Measurements from ENCODE around the gene SESN1. TPM values are rescaled to one million over a fixed set of nuclear protein-coding genes. Genes with fewer than 3 reads are reported as not detected.
"Not testable (repeated sequence)": the region's sequence is repeated elsewhere in the genome, so short reads cannot be mapped to it uniquely, and the experiment has no call there.

SESN1 gene
- polyA plus RNA-seq, 10 donors = 35.0 to 66.4 (median 52.8) TPM

DNA sequence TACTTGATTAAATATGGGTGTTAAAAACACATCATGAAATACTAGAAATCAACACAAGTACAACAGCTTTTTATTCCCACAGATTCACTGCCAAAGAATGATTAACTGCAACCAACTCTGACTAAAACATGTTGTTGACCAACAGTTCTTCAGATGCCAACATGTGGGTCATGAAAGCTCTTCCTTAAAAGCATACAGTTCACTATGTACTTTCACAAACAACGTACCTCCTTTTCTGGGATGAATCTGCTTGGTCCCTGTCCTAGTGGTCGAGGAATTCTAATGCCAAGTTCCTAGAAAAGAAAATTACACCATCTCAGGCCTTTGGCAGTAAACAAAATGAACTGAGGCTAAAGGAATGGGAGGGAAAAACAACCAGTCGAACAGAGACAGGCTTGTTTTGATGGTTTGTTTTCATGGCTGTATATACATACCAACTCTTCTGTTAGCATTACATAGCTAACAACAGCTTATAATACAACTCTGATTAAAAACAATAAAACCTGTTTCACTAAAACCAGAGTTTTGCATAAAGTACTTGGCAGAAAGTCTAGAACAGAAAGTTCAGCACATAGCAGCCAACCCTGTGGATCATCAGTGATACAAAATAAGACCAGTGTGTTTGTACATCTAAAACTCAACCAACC lies 92.5 kb downstream of the SESN1 start:
- peak; percentile 39 to 69 (median 45) for DNase-seq

DNA sequence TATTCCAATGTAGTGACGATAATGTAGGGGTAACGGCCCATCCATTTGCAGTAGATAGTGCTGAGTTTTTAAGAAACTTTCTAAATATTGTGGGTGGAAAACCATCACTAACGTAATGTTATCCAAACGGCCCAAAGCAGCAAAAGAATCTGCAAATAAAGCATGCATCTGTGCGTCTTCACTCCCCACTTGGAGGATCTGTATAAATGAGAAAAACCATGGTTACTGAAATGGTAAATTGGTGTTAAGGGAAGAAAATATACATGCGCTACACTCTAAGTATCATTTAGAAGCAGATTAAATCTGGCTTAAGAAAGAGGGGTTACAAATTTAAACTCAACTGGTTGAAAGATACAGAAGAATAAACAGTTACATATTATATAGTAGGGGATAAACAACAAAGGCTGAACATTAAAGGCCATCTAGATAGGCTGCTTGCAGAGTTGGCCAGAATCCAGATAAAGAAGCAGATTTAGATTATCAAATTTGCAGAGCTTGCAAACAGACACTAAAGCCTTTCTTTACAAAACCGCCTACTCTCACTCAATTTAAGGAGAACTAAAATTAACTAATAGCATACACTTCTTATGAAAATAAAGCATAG lies 93.3 kb downstream of the SESN1 start:
- peak in 1 of 3 donors; percentile 33 for DNase-seq

DNA sequence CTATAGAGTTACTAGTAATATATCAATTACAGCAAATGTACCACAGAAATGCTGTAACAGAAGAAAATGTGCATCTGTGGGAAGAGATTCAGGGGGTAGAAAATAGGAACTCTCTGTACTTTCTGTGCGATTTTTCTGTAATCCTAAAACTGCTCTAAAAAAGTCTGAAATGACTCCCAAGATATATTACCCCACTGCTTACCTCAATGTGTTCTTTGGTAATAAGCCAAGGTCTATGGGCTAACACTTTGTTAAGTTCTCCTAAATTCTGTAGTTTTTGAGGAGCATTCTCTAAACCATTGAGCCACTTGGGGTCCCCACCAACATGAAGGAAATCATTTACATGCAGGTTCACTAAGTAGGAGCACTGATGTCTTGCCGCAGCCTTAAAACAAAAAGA lies 94.4 kb downstream of the SESN1 start:
- DNase-seq = no peak

DNA sequence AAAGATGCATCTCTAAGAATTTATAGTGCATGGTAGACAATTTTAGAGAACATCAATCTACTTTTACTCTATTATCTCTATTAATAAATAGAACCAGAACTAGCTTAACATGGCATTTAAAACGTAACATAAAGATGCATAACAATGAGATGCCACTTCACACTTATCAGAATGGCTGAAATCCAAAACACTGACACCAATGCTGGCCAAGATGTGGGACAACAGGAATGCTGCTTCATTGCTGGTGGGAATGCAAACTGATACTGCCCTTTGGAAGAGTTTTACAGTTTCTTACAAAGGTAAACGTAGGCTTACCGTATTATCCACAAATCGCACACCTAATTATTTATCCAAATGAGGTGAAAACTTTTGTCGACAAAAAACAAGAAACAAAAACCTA lies 95.2 kb downstream of the SESN1 start:
- DNase-seq = no peak

DNA sequence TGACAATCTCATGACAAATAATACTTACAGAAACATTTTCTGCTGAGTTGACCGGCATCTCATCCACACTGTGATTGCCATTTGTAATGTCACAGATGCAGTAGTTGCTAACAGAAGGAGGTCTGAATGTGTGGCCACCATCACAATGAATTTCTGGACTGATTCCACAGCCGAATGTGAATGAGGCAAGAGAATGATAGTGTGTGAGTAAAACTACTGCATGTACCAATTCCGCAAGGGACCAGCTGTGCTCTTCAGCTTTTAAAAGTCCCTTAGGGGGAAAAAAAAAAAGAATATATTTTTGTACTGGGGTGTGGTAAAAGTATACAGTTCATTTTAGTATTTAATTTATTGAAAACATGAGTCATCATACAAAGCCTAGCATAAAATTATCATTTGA lies 96.2 kb downstream of the SESN1 start:
- no peak for DNase-seq

DNA sequence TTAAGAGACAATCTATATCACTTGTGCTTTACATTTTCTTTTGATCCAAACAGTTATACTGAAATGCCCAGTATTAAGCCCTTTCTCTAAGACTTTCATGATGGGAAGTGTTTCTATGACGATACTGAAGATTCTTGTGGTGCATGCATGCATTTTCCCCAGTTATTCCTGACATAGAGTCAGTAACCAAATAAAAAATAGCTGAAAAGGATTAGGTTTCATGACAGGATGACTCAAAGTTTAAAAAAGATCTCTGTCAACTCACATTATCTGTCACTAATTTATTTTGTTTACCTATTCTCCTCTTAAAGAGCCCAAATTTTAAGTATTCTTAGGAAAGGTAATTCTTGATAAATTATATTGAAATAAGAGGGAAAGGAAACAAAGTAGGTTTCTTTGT lies 98.4 kb downstream of the SESN1 start:
- no peak for DNase-seq

DNA sequence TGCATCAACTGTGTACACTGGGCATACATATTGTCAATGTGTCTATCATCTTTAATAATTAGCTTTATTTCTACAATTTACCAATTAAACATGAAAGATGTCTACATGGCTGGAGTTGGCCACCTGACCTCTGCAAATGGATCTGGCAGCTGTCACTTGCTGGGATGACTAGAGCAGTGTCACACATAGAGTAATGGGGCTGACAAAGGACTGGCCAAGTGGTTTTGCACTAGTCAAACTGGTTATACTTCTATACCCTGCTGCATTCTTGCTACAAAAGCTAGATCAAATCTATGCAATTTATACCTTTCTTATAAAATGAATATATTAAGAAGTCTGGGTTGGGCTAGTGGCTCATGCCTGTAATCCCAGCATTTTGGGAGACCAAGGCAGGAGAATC lies 99.3 kb downstream of the SESN1 start:
- DNase-seq = no peak

DNA sequence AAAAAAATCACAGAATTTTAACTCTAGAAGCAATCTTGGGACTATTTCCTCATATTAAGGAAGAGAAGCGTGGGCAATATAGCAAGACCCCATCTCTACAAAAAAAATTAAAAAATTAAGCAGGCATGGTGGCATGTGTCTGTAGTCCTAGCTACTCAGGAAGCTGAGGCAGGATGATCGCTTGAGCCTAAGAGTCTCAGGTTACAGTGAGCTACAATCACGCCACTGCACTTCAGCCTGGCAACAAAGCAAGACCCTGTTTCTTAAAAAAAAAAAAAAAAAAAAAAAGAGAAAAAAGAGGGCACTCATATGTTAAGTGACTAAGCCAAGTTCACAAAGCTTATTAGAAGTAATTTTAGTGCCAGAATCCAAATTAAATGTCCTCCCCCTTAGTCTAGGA lies 100.8 kb downstream of the SESN1 start:
- no peak for DNase-seq

DNA sequence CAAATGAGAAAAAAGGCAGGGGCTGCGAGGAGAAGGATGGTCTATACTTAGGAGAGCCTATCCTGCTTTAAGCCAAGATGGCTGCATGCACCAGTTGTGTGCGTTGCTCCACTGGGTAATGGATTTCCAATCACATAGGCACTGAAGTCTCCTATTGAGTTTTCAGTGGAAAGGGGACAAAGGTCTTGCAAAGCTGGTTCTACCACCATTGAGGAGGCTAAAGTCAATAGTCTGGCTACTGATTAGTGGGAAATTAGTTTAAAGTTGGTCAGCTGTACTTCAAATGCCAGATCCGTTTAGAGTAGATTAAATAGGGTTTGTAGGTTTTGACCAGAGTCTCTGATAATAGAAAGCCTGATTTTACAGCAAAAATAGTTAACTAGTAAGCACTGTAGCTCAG lies 104.9 kb downstream of the SESN1 start:
- no peak for DNase-seq

DNA sequence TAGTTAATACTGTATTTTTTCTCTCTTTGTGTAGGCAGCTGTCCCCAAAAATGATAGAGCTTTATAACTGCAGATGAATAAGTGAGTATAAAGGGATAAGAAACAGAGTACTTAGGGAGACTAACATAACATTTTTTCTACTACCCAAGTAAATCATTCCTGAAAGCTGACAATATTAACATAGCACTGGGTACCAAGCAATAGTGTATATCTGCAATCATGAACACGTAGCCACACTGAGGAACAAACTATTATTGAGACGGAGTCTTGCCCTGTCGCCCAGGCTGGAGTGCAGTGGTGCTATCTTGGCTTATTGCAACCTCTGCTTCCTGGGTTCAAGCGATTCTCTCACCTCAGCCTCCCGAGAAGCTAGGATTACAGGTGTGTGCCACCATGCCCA lies 105.9 kb downstream of the SESN1 start:
- DNase-seq = no peak

DNA sequence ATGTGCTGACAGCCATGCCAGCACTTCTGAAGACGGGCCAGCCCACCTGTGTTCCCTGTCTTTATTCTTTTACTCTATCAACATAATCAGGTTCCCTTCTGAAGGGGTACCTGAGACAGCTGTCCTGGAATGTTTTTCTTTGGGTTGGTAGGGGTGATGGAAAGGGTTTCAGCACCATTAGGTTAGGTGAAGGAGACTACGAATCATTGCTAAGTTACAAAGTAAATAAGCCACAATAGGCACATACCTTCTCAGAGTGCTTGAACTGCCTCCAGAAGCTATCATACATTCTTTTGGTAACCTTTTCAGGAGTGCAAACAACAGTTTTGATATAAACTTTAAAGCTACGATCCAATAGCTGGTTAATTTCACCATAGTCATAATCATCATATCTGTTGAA lies 106.3 kb downstream of the SESN1 start:
- no peak for DNase-seq

DNA sequence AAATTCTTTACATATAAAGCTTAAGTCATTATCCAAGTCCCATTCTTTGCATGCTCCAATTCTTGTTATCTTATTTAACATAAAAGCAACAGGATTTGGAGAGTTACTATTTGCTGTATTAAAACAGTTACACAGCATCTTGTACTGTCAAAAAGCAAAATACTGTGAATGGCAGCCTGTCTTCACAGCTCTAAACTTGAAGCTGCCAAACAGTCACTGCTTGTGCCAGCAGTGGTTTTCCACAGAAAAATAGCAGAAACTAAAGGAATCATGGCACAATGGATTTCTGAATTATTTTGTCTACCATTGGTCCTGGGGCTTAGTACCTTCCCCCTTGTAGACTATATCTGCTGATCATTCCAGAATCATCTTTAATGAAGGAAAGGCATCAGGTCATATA lies 107.5 kb downstream of the SESN1 start:
- no peak for DNase-seq

DNA sequence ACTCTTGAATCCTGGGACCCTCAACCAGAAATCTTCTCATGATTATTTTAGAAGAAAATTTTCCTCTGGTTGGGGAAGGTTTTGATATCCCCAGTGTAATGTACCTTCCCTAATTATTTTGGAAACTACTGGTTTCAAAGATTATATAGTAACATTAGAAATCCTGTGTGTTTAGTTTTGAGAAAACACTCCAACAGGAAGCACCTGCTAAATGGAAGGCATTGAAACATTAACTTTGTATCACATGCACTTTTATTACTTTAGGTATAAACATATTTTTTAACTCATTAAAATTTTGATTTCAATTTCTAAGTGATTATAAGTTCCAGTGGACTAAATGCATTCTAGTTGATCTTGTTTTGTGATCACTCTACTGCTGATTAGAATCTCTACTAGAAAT lies 109.3 kb downstream of the SESN1 start:
- no peak for DNase-seq

DNA sequence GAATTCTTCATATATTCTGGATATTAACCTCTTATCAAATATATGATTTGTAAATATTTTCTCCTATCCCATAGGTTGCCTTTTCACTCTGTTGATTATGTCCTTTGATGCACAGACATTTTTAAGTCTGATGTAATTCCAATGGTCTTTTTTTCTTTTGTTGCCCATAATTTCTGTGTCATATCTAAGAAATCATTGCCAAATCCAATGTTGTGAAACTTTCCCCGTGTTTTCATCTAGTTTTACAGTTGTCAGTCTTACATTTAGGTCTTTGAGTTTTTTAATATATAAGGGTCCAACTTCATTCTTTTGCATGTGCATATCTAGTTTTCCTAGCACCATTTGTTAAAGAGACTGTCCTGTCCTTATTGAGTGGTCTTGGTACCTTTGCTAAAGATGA lies 111.5 kb downstream of the SESN1 start:
- no peak for DNase-seq

DNA sequence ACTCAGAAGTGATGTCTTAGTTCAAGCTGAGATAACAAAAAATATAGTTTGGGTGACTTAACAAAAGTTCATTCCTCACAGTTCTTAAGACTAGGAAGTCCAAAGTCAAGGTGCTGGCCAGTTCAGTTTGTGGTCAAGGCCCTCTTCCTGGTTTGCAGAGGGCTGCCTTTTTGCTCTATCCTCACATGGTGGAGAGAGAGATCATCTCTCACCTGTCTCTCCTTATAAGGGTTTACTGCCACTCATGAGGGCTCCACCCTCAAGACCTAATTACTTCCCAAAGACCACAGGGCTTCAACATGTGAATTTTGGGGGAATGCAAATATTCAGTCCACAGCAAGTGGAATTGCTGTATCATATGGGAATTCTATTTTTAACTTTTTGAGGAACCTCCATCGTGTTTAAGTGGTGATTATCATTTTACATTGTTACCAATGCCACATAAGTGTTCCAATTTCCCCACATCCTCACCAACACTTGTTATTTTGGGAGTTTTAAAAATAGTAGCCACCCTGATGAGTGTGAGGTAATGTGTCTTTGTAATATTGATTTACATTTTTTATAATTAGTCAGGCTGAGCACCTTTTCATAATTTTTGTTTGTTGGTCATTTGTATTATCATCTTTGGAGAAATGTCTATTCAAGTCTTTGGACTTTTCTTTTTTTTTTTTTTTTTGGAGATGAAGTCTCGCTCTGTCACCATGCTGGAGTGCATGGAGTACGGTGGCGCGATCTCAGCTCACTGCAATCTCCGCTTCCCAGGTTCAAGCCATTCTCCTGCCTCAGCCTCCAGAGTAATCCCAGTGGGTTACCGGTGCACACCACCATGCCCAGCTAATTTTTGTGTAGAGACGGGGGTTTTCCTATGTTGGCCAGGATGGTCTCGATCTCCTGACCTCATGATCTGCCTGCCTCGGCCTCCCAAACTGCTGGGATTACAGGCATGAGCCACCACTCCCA lies 112.2 kb downstream of the SESN1 start:
- DNase-seq = no peak

DNA sequence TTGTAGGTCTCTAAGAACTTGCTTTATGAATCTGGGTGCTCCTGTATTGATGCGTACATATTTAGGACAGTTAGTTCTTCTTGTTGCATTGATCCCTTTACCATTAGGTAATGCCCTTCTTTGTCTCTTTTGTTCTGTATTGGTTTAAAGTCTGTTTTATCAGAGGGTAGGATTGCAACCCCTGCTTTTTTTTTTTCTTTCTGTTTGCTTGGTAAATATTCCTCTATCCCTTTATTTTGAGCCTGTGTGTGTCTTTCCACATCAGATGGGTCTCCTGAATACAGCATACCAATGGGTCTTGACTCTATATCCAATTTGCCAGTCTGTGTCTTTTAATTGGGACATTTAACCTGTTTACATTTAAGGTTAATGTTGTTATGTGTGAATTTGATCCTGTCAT lies 116.0 kb downstream of the SESN1 start:
- not testable (repeated sequence) for DNase-seq

DNA sequence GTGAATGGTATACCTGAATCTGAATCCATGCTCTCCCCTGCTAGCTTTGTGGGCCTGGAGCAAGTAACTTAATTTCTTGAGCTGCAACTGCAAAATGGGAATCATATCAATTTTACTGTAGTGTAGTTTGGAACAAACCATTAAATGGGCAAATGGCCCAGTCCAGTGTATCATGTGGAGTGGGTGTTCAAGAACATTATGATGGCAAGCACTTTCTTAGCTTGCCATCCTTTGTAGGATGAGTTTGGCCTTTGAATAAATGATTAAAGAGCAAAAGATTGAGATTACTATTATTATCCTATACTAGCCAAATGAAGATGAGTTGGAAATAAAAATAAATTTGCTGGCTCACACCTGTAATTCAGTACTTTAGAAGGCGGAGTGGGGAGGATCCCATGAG lies 120.4 kb downstream of the SESN1 start:
- DNase-seq = no peak

DNA sequence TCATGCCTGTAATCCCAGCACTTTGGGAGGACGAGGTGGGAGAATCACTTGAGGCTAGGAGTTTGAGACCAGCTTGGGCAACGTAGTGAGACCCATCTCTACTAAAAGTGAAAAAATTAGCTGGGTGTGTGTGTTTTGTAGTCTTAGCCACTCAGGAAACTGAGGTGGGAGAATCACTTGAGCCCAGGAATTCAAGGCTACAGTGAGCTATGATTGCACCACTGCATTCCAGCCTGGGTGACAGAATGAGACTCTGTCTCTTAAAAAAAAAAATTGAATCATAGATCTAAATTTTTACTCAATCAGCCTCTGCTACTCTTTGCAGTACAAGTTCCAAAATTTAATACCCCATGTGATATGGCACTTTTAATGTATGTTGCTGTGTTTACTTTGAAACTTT lies 124.9 kb downstream of the SESN1 start:
- no peak for DNase-seq

DNA sequence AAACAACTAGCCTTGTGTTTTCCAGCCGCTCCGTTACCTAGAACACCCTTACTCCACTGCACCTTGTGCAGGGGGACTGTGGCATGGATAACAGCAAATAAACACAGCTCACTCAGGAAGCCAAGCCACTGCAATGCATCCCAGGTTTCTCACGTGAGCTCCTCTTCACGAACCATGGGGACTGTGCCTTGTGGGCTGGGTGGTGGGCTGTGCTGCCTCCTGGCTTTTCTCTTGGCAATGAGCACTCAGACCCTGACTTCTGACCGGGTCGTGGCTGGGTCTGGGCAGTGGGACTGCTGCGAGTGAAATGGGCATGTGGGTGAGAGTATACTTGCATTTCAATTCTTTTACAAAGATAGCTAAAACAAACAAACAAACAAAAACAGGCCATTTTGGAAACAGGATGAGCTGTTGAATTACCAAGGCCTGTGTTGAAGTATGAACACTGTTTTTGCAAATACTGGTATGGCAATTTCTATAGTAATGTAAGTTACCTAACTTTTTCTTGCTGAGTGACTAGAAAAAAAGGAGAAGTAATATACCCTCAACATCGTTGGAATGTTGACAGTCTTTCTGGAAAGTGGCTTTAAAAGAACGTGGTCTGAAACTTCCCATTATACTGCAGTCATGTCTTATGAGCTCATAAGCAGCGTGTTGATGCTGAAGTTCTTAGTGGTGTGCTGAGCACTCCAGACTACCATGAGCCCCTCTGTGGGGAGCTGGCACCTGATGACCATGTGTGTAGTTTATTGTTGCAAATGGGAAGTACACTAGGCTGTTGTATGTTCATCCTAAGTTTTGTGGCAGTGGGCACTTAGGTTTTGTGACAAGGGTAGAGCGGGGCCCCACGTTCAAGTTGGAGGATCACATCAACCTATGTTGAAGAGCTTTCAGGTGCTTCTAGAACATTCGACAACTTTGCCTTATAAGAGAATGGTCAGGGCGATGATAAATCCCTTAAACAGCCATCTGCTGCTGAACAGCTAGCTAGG lies 126.0 kb downstream of the SESN1 start:
- DNase-seq = no peak

DNA sequence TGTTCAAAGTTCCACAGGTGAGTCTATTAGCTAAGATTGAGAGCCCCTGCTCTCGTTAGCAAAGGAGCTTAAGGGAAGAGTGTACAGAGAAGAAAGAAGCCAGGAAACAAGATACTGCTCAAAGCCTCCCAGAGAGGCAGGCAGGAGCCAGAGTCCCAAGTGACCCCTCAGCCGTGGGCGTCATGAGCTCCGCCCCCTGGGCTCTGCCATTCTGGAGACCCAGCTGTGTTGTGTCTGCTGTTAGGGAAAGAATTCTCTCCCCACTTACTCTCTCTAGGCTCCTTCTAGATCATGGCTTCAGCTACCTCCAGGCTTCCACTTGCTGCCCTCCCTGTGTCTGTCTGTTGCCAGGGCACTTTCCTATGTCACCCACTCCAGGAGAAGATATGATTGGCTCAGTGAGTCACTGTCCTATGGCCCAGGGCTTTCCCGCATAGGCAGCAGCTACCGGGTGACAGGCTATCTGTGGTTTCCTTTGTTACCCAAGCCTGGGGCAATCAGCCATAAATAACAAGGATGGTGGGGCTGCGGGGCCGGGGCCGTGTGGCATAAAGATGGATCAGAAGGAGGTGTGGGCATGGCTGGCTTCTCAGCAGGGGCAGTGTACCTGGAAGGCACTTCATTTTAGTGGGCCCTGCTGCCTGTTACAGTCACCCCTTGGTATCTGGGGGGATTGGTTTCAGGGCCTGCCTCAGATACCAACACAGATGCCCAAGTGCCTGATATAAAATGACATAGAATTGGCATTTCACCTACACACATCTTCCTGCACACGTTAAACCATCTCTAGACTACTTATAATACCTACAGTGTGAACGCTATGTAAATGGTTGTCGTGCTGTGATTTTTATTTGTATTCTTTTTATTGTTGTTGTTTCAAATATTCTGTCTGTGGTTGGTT lies 127.5 kb downstream of the SESN1 start:
- DNase-seq = peak in 1 of 3 donors; percentile 32

DNA sequence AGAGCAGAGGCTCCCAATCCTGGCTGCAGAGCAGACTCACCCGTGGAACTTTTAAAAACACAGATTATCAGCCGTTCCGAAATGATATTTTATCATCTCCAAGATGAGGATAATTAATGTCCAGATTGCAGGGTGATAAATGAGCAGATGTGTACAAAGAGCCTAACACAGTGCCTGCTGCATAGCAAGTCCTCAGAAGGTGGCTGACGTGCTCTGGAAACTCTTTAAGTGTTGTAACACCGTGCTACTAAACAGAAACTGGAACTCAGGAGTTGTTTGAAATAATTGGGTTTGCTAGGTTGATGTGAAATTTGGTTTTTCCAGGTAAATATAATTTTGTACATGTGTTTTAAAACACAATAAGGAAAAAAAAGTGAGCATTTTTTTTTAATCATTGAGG lies 128.4 kb downstream of the SESN1 start:
- DNase-seq = no peak
